GM12891 (cell line): ENCODE measurements around the gene ZFX.

Experiments used
- DNase-seq: peaks from one replicate; pipeline ENCODE4 v3.0.0; 2011; ENCODE audit warnings: low spot score; ENCODE audit not compliant: insufficient read length
- FAIRE-seq: peaks from 2 replicates; lab custom pipeline; 2011; peaks lifted over from hg19 to GRCh38; lab: Jason Lieb, UNC
- PAX5 ChIP-seq: IDR thresholded peaks from 2 replicates; pipeline ENCODE4 v1.6.1; 2011; ENCODE audit warnings: low read length, moderate library complexity, mild to moderate bottlenecking; ENCODE audit not compliant: insufficient read depth, severe bottlenecking
- POLR2A ChIP-seq: IDR thresholded peaks from 2 replicates; pipeline ENCODE4 v1.6.1; 2011; ENCODE audit warnings: low read depth, low read length, control low read depth
- POLR2AphosphoS5 ChIP-seq: IDR thresholded peaks from 2 replicates; pipeline ENCODE4 v1.6.1; 2011; ENCODE audit warnings: low read depth, low read length, control low read depth
- POU2F2 ChIP-seq: IDR thresholded peaks from 2 replicates; pipeline ENCODE4 v1.6.1; 2011; ENCODE audit warnings: low read depth, mild to moderate bottlenecking, control low read depth, low read length, moderate library complexity
- SPI1 ChIP-seq: IDR thresholded peaks from 2 replicates; pipeline ENCODE4 v1.6.1; 2011; ENCODE audit warnings: low read depth, low read length, control low read depth
- TAF1 ChIP-seq: IDR thresholded peaks from 2 replicates; pipeline ENCODE4 v1.6.1; 2011; ENCODE audit warnings: low read depth, low read length, control low read depth

The ZFX gene

GRCh38 chrX:24228596-24228995, 79.1 kb downstream of the ZFX start:
- DNase-seq (no peak), FAIRE-seq (no peak)
- TF ChIP-seq PAX5 (no peak), POLR2A (no peak), TAF1 (no peak), POLR2AphosphoS5 (no peak), SPI1 (no peak), POU2F2 (no peak)

DNA sequence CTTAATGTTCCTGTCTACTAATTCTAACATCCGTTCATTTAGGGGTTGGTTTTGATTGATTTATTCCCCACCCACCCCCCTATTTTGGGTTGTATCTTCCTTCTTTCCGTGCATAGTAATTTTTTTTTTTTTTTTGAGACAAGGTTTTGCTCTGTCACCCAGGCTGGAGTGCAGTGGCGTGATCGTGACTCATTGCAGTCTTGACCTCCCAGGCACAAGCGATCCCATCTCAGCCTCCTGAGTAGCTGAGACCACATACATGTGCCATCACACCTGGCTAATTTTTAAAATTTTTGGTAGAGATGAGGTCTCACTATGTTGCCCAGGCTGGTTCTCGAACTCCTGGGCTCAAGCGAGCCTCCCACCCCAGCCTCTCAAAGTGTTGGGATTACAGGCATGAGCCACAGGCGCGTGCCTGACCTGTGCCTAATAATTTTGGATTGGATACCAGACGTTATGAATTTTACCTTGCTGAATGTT, 79.9 kb downstream of the ZFX start:
- TF ChIP-seq POLR2A: no peak
- no peak for TF ChIP-seq TAF1
- TF ChIP-seq PAX5: no peak
- TF ChIP-seq POLR2AphosphoS5: no peak
- TF ChIP-seq POU2F2: no peak
- no peak for TF ChIP-seq SPI1
- no peak for DNase-seq
- FAIRE-seq: no peak

DNA sequence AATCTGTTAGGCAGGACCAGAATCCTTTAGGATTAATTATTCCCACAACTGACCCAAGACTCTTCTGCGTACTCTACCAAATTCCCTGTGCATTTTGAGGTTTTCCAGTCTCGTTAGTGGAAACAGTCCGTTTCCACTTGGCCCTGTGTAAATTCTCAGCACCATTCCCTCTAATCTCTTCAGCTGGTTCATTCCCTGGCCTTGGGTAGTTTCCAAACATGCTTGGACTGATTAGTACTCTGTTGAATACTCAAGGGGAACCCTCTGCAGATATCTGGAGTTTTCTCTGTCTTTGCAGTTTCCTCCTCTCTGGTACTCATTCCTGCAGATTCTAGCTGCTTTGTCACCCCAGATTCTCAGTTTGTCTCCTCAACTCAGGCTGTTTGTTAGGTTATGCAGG, 80.4 kb downstream of the ZFX start:
- TF ChIP-seq POLR2AphosphoS5 (no peak), POU2F2 (no peak), TAF1 (no peak), PAX5 (no peak), SPI1 (no peak), POLR2A (no peak)
- FAIRE-seq: no peak
- DNase-seq: no peak

DNA sequence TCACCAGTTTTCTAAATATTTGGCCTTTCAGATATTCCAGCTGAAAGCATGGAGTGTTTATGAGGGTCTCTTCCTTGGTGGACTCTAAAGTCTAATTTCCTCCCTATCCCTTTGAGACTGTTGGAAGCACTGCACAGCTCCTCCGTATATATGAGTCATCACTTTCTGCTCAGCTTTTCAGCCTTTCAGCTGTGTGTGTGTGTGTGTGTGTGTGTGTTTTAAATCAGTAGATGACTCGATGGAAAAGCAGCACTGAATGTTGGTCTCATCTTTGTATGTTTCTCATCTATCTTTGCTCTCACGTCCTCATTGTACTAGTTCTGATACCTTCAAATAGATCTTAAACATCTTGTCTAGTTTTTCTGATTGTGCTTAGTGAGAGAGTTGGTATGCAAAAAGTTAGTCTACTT, 81.6 kb downstream of the ZFX start:
- TF ChIP-seq POLR2A (no peak), SPI1 (no peak), PAX5 (no peak), POU2F2 (no peak), TAF1 (no peak), POLR2AphosphoS5 (no peak)
- peak; percentile 47 for FAIRE-seq
- no peak for DNase-seq

DNA sequence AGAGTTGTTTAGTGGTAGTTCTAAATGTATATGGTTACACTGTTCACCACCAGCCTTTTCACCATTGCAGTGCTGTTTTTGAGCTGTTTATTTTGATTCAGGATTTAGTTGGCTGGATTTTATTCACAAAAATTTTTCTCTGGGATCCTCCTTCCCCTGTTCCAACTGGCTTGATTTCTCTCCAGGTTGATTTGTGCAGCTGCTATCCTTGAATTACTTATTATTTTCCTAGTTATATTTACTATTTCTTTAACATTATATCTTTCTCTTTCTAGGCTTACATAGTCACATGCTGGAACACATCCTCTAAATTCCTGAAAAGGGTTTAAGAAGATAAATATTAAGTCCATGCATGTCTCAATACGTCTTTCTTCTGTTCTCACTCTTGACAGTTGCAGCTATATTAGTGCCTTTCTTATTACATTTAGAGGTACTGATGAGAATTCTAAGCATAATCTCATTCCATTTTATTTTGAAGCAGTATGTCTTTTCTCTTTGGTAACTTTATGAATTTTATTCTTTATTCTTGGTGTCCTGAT, 82.2 kb downstream of the ZFX start:
- TF ChIP-seq TAF1 (no peak), POLR2A (no peak), PAX5 (no peak), POLR2AphosphoS5 (no peak), SPI1 (no peak), POU2F2 (no peak)
- FAIRE-seq (no peak), DNase-seq (no peak)

GRCh38 chrX:24232796-24233195, 83.3 kb downstream of the ZFX start:
- no peak for TF ChIP-seq PAX5
- no peak for TF ChIP-seq POLR2AphosphoS5
- no peak for TF ChIP-seq POU2F2
- TF ChIP-seq POLR2A: no peak
- TF ChIP-seq SPI1: no peak
- no peak for TF ChIP-seq TAF1
- FAIRE-seq (no peak), DNase-seq (no peak)

- no peak for DNase-seq
- peak; percentile 70 for FAIRE-seq
Measured at GRCh38 chrX:24235084-24235710, 85.7 kb downstream of the ZFX start.

DNA sequence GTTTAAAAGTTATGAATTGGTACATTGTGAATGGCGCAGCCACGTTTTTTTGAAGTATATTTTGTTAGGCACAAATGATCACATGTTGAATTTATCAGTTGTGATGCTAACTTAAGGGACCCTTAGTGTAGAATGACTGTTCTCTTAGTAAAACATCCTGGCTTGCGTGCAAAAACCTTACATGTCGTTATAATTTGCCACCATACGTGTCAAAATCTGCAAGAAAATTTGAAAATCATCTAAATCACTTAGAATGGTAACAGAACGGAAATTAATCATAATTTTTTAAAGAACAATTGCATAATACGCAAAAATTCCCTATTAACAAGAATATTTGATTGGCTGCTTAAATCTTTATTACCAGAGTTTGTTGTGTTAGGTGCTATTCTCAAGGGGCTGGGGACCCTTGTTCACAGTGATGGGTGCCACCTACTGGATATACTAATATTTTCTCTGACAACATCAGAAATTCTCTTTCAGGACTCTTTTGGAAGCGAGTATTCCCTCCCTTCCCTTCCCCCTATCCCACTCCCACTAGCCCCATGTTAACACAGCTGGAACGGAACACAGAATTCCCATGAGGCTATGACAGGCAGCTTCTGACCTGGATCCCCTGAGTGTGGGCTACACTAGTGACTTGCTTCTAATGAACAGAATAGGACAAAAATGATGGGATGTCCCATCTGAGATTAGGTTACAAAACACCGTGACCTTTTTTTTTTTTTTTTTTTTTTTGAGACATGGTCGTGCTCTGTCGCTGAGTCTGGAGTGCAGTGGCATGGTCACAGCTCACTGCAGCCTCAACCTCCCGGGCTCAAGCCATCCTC, 92.5 kb downstream of the ZFX start:
- DNase-seq (no peak), FAIRE-seq (peak; percentile 81)
- TF ChIP-seq SPI1 (no peak), POU2F2 (no peak), TAF1 (no peak), PAX5 (no peak), POLR2AphosphoS5 (no peak), POLR2A (no peak)

More at GRCh38 chrX:24235084-24235710, 85.7 kb downstream of the ZFX start:
- no peak for TF ChIP-seq SPI1
- TF ChIP-seq POU2F2: no peak
- TF ChIP-seq PAX5: no peak
- no peak for TF ChIP-seq POLR2AphosphoS5
- TF ChIP-seq POLR2A: no peak
- TF ChIP-seq TAF1: no peak

DNA sequence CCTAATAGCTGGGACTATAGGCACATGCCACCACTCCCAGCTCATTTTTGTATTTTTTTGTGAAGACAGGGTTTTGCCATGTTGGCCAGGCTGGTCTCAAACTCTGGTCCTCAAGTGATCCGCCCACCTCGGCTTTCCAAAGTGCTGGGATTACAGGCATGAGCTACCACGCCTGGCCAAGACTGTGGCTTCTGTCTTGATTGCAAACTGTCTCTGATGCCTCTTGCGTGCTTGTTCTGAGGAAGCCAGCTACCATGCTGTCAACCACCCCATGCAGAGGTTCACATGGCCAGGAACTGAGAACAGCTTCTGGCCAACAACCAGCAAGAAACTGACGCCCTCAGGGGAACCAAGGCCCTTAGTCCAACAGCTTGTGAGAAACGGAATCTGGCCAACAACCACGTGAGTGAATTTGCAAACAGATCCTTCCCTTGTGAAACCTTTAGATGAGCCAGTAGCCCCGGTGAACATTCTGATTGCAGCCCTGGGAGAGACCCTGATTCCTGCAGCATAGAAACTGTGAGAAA, 93.2 kb downstream of the ZFX start:
- peak; percentile 58 for TF ChIP-seq SPI1
- no peak for TF ChIP-seq POLR2AphosphoS5
- DNase-seq (no peak), FAIRE-seq (peak; percentile 93)
